Esophagus muscularis mucosa (tissue), 3 donors: ENCODE data around the gene SORCS2.

ENCODE experiments used
- POLR2A ChIP-seq: fragments of 450-650 bp; IDR thresholded peaks from one replicate; pipeline ENCODE4 v1.6.1; 2017; ENCODE audit warnings: antibody characterized with exemption, moderate library complexity, mild to moderate bottlenecking, low read depth
- TF ChIP-seq, protein P1 (sequence below), 3 experiments: fragments of 200-600 bp in 2 of 3; fragments of 450-650 bp in 1 of 3; sonication (generic) in 2 of 3; IDR thresholded peaks; one replicate each; pipeline ENCODE4 v1.5.1; 2017 to 2019; ENCODE audit warnings: antibody characterized with exemption in 3 of 3, mild to moderate bottlenecking in 2 of 3, moderate library complexity in 1 of 3

DNA sequence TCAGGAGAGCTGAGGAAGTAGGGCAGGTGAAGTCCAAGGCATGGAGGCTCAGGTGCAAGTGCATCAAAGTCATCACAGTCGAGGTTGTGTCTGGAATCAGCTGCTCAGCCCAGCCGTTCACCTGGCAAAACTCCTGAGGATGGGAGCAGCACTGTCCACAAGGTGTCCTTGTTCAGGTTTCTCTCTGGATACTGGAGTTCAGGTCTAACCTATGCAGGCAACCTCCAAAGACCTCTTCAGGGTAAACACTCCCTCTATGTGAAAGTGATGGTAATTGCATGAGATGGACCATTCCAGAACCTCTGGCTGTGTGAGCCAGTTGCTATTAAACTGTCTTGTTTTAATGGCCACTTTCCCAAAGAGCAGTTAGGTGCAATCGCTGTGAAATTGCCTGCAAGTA lies 362.6 kb downstream of the SORCS2 start:
- TF ChIP-seq, protein P1, sequence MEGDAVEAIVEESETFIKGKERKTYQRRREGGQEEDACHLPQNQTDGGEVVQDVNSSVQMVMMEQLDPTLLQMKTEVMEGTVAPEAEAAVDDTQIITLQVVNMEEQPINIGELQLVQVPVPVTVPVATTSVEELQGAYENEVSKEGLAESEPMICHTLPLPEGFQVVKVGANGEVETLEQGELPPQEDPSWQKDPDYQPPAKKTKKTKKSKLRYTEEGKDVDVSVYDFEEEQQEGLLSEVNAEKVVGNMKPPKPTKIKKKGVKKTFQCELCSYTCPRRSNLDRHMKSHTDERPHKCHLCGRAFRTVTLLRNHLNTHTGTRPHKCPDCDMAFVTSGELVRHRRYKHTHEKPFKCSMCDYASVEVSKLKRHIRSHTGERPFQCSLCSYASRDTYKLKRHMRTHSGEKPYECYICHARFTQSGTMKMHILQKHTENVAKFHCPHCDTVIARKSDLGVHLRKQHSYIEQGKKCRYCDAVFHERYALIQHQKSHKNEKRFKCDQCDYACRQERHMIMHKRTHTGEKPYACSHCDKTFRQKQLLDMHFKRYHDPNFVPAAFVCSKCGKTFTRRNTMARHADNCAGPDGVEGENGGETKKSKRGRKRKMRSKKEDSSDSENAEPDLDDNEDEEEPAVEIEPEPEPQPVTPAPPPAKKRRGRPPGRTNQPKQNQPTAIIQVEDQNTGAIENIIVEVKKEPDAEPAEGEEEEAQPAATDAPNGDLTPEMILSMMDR (IDR thresholded peaks at IDR 0.05): no peak
- no peak for TF ChIP-seq POLR2A
